CD4-positive, alpha-beta T cell (primary cell): ENCODE measurements around the gene PLEKHG4B. TPM values are rescaled to one million over a fixed set of nuclear protein-coding genes. Genes with fewer than 3 reads are reported as not detected.

Experiments used
- ATAC-seq: fragments of 200-7000 bp; cut with Tn5 transposase; one replicate; pipeline ENCODE4 v1.10.0; 2022; ENCODE audit warnings: mild to moderate bottlenecking; ENCODE audit not compliant: poor library complexity
- CTCF ChIA-PET: fragments of 350-600 bp; sonication (Branson Sonifier 250); formaldehyde crosslinking; loops from one replicate; lab custom pipeline; 2021; ENCODE audit warnings: antibody characterized with exemption, inconsistent platforms; lab: Charles Lee
- POLR2A ChIA-PET: fragments of 350-600 bp; sonication (Branson Sonifier 250); formaldehyde crosslinking; loops from one replicate; lab custom pipeline; 2021; ENCODE audit warnings: antibody characterized with exemption, inconsistent platforms; lab: Charles Lee
- DNase-seq, 14 experiments: peaks; one replicate each; pipeline ENCODE4 v3.0.0-alpha.2; 2013 to 2020; ENCODE audit warnings: mixed read lengths in 2 of 14
- H3K27ac ChIP-seq, 2 donors: one replicate each; pipeline versions ENCODE4 v1.5.1 to v1.7.0; 2013; ENCODE audit warnings: low read length in 2 of 2, low read depth in 1 of 2, mild to moderate bottlenecking in 1 of 2
- H3K27me3 ChIP-seq, 2 experiments: 1 replicate in 1 of 2; 2 replicates in 1 of 2; pipeline versions ENCODE4 v1.6.1 to v1.7.0; 2013; ENCODE audit warnings: low read length in 2 of 2, control low read depth in 1 of 2, mild to moderate bottlenecking in 1 of 2, moderate library complexity in 1 of 2; ENCODE audit not compliant: insufficient read depth in 2 of 2, control insufficient read depth in 1 of 2
- H3K36me3 ChIP-seq: one replicate; pipeline ENCODE4 v1.6.1; 2013; ENCODE audit warnings: low read length, control low read depth; ENCODE audit not compliant: insufficient read depth
- H3K4me1 ChIP-seq: one replicate; pipeline ENCODE4 v1.6.1; 2013; ENCODE audit warnings: low read length, control low read depth; ENCODE audit not compliant: insufficient read depth
- H3K4me3 ChIP-seq: one replicate; pipeline ENCODE4 v1.5.1; 2013; ENCODE audit warnings: mild to moderate bottlenecking, low read length, moderate library complexity
- H3K9me3 ChIP-seq, 2 experiments: 1 replicate in 1 of 2; 2 replicates in 1 of 2; pipeline versions ENCODE4 v1.6.1 to v1.7.0; 2013; ENCODE audit warnings: low read length in 2 of 2, mild to moderate bottlenecking in 2 of 2, control low read depth in 1 of 2, moderate library complexity in 1 of 2; ENCODE audit not compliant: control insufficient read depth in 1 of 2, insufficient read depth in 1 of 2
- H3K27ac Mint-ChIP-seq: one replicate; pipeline ENCODE4 v1.8.0; 2020; ENCODE audit warnings: mixed read lengths
- H3K27me3 Mint-ChIP-seq: one replicate; pipeline ENCODE4 v1.8.0; 2021; ENCODE audit warnings: mixed read lengths
- H3K36me3 Mint-ChIP-seq: one replicate; pipeline ENCODE4 v1.8.0; 2021; ENCODE audit warnings: low read depth, mixed read lengths
- H3K4me1 Mint-ChIP-seq: one replicate; pipeline ENCODE4 v1.8.0; 2021; ENCODE audit warnings: low read depth, mixed read lengths
- H3K4me3 Mint-ChIP-seq: one replicate; pipeline ENCODE4 v1.8.0; 2020; ENCODE audit warnings: mild to moderate bottlenecking, mixed read lengths
- H3K9me3 Mint-ChIP-seq: one replicate; pipeline ENCODE4 v1.8.0; 2020; ENCODE audit warnings: mixed read lengths
- intact Hi-C, 2 experiments: fragments of 100-400 bp; cut with DNase I in 1 of 2; cut with micrococcal nuclease in 1 of 2; formaldehyde crosslinking; loops; one replicate each; pipeline versions ENCODE4 v1.15.1 to v1.9.0; 2023 to 2025; cut with DNase I, micrococcal nuclease
- total RNA-seq, 174 experiments: library from RNA in 2 of 174; stranded (reverse) in 2 of 174; gene quantifications; one replicate each; pipeline ENCODE4 v1.2.3 and lab custom pipeline; 2021 to 2026
- TF ChIP-seq, protein P1 (sequence below): fragments of 200-600 bp; IDR thresholded peaks from one replicate; pipeline ENCODE4 v1.8.0; 2022; ENCODE audit warnings: antibody characterized with exemption, mild to moderate bottlenecking

PLEKHG4B gene
- total RNA-seq, 2 experiments from 2014 or later = 0.17 to 0.36 TPM

DNA sequence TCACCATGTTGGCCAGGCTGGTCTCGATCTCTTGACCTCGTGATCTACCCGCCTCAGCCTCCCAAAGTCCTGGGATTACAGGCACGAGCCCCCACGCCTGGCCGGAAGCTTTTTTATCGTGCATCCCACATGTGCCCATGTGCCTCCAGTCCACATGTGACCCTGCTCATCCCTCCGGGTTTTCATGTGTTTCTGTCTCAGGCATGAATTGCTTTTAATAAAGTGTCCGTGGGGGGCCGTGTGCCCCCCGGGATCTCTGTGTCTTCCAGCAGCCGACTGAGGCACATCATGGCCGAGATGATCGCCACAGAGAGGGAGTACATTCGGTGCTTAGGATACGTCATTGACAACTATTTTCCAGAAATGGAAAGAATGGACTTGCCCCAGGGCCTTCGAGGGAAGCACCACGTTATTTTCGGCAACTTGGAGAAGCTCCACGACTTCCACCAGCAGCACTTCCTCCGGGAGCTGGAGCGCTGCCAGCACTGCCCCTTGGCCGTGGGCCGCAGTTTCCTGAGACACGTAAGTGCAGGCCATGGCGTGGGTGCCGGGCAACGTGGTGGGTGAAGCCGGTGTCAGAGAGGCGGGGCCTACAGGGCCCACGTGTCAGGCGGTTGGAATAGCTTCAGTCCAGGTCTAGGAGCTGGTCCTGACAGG lies 77.2 kb downstream of the PLEKHG4B start:
- Histone ChIP-seq H3K4me1 (no peaks in the 10 kb centered on the region), H3K4me3 (no peak overlapping the region), H3K36me3 (no peaks in the 10 kb centered on the region), H3K27ac (no peak overlapping the region), H3K9me3 (peaks cover 0 to 9% of the 10 kb centered on the region in 2 experiments), H3K27me3 (no peaks in the 10 kb centered on the region)
- POLR2A ChIA-PET = no interaction called here
- TF ChIP-seq, protein P1, sequence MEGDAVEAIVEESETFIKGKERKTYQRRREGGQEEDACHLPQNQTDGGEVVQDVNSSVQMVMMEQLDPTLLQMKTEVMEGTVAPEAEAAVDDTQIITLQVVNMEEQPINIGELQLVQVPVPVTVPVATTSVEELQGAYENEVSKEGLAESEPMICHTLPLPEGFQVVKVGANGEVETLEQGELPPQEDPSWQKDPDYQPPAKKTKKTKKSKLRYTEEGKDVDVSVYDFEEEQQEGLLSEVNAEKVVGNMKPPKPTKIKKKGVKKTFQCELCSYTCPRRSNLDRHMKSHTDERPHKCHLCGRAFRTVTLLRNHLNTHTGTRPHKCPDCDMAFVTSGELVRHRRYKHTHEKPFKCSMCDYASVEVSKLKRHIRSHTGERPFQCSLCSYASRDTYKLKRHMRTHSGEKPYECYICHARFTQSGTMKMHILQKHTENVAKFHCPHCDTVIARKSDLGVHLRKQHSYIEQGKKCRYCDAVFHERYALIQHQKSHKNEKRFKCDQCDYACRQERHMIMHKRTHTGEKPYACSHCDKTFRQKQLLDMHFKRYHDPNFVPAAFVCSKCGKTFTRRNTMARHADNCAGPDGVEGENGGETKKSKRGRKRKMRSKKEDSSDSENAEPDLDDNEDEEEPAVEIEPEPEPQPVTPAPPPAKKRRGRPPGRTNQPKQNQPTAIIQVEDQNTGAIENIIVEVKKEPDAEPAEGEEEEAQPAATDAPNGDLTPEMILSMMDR = no peak
- peak in 1 of 14 experiments; percentile 32 for DNase-seq
- H3K36me3 Mint-ChIP-seq = no peaks in the 10 kb centered on the region
- H3K27me3 Mint-ChIP-seq = no peaks in the 10 kb centered on the region
- H3K27ac Mint-ChIP-seq = no peak overlapping the region
- no peaks in the 10 kb centered on the region for H3K9me3 Mint-ChIP-seq
- CTCF ChIA-PET = no interaction called here
- no peak for ATAC-seq
- intact Hi-C loops = no loop called here
- H3K4me1 Mint-ChIP-seq = no peaks in the 10 kb centered on the region
- H3K4me3 Mint-ChIP-seq = no peak overlapping the region

DNA sequence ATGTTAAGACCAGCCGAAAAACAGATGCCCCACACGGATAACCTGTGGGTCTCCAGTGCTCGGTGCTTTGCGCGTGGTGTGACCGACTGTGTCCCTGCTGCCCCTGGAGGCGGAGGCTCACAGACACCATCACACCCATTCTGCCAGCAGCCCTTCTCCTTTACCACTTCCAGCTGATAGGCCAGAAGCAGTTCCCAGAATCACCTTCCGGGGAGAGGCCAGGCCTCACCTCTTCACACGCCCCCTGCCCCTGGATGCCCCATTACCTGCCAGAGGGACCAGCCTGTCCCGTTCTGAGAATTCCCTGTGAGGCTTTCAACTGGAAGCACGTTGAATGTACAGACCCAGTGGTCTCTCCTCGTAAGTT lies 77.7 kb downstream of the PLEKHG4B start:
- Mint-ChIP-seq H3K36me3 (no peaks in the 10 kb centered on the region), H3K27me3 (no peaks in the 10 kb centered on the region), H3K9me3 (no peaks in the 10 kb centered on the region), H3K4me1 (no peaks in the 10 kb centered on the region), H3K27ac (no peak overlapping the region), H3K4me3 (no peak overlapping the region)
- ATAC-seq (no peak), DNase-seq (no peak)
- CTCF ChIA-PET = no interaction called here
- Histone ChIP-seq H3K36me3 (no peaks in the 10 kb centered on the region), H3K27me3 (no peaks in the 10 kb centered on the region), H3K9me3 (peaks cover 0 to 6% of the 10 kb centered on the region in 2 experiments), H3K4me1 (no peaks in the 10 kb centered on the region), H3K27ac (no peak overlapping the region), H3K4me3 (no peak overlapping the region)
- TF ChIP-seq, protein P1 = no peak
- intact Hi-C loops = no loop called here
- POLR2A ChIA-PET = no interaction called here

DNA sequence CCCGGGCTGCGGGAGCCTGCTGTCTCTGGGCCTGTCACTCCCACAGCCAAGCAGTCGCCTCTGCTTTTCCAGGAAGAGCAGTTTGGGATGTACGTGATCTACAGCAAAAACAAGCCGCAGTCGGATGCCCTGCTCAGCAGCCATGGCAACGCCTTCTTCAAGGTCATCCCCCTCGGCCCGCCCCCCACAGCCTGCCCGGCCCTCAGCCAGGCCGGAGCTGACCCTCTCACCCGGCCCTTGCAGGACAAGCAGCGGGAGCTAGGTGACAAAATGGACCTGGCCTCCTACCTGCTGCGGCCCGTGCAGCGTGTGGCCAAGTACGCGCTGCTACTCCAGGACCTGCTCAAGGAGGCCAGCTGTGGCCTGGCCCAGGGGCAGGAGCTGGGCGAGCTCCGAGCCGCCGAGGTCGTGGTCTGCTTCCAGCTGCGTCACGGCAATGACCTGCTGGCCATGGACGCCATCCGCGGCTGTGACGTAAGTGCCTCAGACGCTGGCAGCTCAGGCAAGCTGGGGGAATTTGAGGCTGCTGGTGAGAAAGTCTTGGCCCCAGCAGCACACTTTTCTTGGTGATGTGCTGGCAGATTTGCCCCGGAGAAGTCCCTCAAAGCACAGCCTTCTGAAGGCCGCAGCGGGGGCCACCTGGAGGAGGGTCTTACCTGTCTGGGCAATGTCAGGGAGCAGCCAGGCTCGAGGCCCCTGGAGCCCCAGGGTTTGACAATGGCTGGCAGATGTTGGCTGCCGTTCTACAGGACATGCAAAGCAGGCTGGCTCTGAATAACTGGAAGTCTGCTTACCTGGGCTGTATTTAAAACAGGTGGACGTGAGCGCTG lies 79.2 kb downstream of the PLEKHG4B start:
- TF ChIP-seq, protein P1 = no peak
- POLR2A ChIA-PET = no interaction called here
- H3K27me3 Mint-ChIP-seq = no peaks in the 10 kb centered on the region

More for the DNA sequence above, 79.2 kb downstream of the PLEKHG4B start:
- Histone ChIP-seq H3K4me3 (no peak overlapping the region), H3K36me3 (no peaks in the 10 kb centered on the region), H3K9me3 (peaks cover 0 to 4% of the 10 kb centered on the region in 2 experiments), H3K27me3 (no peaks in the 10 kb centered on the region), H3K4me1 (no peaks in the 10 kb centered on the region), H3K27ac (no peak overlapping the region)
- Mint-ChIP-seq H3K27ac (no peak overlapping the region), H3K36me3 (no peaks in the 10 kb centered on the region), H3K4me3 (no peak overlapping the region), H3K4me1 (no peaks in the 10 kb centered on the region), H3K9me3 (no peaks in the 10 kb centered on the region)
- intact Hi-C loops = no loop called here
- DNase-seq = peak in 1 of 14 experiments; percentile 25
- CTCF ChIA-PET = no interaction called here
- ATAC-seq = no peak
